ENCODE results near the gene MB.
"Not testable (repeated sequence)": the region's sequence is repeated elsewhere in the genome, so short reads cannot be mapped to it uniquely, and the experiment has no call there.

MB gene

DNA sequence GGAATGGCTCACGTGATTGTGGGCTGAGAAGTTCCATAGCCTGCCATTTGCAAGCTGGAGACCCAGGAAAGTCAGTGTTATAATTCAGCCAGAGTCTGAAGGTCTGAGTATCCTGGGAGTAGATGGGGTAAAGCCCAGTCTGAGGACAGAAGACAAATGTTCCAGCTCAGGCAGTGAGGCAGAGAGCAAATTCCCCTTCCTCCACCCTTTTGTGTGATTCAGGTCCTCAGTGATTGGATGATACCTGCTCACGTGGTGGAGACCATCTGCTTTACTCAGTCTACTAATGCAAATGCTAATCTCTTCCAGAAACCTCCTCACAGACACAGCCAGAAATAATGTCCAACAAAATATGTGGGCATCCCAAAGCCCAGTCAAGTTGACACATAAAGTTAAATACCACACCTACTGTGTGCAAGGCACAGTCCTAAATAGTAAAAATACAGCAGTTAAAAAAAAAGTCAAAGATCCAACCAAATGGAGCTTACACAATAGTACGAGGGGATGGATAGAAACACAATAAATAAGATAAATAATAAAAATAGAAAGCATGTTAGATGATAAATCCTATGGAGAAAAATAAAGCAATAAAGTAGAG, 17.9 kb upstream of the MB start:
- no peak for DNase-seq

DNA sequence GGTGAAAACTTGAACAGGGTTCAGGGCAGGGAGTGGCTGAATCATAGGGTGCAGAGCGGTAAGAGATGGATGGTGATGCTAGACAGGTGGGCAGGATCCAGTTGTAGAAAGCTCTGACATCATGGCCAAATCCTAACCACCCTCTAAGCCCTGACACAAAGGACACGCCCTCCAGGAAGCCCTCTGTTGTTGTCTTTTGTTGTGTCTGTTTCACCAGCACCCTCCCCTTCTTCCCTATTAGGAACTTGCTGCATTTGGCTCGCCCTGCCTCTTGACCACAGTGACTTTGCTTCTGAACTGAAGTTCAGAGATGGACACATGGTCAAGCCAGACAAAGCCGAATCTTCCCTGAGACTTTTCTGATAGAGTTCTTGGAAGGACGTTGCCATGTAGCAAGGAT, 16.9 kb upstream of the MB start:
- DNase-seq = no peak

DNA sequence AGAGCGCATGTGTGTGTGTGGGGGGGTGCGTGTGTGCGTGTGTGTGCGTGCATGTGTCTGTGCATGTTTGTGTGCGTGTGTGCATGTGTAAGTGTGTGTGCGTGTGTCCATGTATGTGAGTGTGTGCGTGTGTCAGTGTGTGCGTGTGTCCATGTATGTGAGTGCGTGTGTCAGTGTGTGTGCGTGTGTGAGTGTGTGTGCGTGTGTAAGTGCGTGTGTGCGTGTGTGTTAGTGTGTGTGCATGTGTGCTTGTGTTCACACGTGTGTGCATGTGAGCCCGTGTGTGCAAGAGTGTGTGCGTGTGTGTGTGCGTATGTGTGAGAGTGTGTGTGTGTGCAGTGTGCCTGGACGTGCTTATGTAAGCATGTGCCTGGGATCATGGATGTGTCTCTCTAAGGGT, 16.4 kb upstream of the MB start:
- DNase-seq = no peak

DNA sequence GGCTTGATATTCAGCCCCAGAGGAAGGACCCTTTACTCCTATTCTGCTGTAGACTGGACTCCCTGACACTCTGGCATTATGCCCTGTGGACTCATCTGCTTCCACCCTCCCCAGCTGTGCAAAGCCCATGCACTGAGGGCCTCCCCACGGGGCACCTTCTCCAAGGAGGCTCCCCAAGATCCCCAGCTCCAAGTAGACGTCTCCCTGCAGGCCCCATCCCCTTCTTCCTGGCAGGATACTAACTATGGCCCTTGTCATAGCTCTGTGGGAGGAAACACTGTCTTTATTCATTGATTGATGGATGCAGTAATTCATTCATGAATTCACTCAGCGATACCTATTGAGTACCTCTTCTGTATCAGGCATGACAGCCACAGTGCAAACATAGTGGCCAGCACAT, 15.8 kb upstream of the MB start:
- DNase-seq = no peak

DNA sequence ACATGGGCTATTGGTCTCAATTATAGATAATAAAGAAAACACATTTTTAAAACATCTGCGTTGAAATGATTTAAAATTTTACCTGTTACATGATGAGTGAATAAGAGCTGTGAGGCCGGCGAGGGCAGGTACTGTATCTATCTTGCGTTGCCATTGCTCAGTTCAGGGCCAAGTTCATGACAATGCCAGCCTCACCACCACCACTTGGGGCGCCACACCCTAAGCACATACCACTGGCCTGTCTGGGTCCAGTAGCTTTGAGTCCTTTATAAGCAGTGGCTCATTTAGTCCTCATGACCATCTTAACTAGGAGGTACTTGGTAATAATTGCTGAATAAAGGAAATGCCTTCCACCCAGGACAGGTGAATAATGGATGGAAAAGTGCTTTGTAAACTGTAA, 14.5 kb upstream of the MB start:
- peak; percentile 44 for DNase-seq

DNA sequence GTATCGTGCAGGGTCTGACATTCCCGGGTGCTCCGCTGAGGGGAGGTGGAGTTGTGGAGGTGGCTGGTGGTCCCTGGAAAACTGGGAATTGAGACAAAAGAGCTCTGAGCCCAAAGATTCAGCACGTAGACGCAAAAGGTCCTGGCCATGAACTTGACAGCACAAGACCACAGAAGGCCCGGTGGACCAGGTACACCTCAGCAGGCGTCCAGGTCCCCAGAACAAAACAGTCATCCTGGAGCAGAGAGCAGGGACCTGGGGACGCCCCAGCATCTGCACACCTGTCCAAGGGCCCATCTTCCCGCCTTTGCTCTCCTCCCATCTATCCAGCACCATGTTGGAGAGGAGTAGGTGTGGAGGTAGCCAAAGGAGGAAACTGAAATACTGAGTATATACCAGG, 13.8 kb upstream of the MB start:
- no peak for DNase-seq

DNA sequence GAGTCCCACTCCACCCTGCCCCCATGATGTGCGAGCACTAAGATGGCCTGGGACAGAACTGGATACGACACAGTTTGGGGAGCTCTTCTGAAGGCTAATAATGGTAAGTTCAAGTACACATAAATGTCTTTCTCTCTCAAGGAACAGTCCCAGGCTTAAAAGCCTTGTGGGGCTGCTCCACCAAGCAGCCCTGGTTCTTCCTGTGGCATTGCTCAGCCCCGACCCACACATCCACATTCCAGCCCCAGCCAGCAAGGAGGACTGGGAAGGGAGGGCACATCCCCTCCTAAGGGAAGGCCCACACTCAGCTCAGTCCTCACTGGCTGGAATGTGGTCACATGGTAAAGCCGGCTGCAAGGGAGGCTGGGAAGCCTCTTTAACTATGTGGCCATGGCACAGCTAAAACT, 13.3 kb upstream of the MB start:
- DNase-seq = no peak

DNA sequence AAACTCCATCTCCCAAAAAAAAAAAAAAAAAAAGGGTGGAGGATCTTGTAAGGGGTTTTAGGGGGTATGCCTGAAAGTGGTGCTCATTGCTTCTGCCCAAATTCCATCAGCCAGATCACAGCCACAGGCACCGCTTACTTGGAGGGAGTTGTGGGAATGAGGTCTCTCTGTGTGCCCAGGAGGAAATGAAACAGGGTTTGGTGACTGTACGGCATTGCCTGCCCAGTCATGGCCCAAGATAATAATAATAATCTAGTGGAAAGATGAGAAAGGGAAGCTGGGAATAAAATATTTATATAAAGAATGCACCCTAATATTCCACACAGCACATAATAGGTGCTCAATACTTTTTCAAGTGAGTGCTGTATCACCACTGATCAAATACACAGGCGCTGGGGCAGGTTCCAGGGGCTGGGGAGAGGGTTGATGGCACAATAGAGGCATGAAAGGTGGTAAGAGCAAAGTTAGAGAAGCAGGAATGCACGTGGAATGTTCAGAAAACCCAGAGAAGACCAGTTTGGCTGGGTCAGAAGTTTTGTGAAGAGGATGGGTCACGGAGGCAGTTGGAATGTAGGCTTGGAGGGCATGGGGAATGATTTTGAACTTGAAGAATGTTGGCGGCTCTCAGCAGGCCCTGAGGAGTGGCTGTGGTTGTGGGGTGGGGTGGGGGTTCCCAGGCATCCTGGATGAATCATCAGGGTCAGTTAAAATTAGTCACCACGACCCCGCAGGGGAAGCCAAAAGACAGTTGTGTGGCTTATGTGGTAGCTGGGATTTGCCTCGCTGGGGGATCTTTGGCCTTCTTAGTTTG, 12.5 kb upstream of the MB start:
- DNase-seq = peak; percentile 43

DNA sequence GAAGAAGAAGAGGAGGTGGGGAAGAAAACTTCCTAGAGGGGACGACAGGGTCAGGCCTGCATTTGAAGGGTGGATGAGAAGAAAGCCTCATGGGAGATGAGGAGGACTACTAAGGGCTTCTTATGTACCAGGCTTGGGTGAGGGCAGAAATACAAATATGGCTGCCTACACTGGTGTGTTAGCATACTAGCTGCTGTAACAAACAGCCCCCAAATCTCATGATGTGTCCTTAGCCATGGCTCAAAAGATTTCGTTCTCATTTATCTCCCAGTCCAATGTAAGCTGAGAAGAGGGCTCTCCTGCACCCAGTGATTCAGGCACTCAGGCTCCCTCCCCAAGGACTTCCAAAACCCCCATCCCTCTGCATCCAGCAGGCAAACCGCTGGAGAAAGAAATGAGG, 11.6 kb upstream of the MB start:
- DNase-seq = no peak

DNA sequence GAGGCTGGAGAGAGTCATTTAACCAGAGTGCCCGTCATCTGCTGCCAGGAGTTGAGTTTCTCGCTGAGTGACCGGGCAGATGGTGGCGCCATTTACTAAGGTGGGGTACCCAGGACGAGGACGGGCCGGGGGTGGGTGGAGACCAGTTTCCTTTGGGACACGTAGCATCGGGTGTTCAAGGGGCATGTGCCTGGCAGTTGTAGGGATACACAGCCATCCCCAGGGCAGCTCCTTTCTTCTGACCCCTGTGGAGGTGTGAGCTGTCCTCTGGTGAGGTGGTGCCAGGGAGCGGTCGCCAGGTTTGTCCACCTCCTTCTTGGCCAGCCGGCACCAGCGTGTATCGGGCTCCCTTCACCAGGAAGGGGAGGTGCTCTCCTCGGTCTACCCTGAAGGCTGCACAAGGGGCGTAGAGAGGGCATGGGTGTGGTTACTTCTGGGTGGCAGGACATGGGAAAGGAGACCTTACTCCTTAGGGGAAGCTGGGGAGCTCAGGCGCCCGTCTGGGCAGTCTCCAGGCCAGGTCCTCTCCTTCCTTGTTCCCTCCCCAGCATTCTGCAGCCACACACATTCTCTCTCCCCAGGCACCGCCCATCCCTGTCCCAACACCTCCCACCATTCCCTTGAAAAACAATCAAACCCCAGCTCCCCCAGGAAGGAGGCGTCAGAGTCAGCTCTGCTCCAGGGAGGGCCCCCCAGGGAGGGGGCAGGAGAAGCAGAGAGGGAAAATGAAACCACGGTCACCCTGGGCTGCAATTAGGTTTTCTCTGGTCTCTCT, 10.3 kb upstream of the MB start:
- peak; percentile 59 for DNase-seq

DNA sequence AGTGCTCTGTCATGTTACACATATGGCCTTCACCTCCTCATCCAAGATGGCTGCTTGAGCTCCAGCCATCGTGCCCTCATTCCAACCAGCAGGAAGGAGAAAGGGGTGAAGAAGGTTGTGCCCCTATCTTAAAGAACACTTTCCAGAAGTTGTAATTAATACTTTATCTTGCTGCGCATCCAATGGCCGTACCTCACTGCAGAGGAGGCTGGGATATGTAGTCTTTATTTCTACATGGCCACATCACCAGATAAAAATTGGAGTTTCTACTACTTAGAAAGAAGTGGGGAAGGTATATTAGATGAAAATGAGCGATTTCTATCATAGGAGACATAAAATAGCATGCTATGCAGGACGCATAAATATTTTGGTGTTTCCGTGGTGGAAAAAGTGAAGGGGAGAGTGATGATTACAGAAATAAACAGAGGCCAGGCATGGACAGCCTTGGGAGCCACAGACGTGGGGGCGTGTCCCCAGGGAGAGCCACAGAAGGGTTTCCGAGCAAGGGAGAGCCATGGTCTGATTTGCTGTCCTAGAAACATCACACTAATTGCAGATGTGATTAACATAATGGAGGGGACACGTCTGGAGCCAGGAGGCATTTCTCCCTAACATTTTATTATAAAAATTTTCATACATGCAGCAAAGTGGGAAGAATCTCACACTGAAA, 8.8 kb upstream of the MB start:
- DNase-seq = no peak

DNA sequence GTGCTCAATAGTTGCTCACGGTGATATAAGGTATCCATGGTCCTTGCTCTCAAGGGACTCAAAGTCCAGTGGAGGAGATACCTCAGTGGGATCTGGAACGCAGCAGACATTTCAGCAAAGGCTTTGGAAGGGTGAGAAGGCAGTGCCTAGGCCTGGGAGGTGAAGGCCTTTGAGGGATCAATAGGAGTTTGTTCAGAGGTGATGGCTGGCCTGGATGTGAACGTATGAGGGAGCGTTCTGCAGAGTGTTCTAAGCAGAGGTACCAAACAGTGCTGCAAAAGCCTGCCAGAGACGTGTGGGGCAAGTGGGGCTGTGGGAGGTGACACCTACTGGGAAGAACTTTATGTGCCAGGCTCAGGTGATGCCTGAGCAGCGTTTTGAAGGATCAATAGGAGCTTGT, 7.4 kb upstream of the MB start:
- no peak for DNase-seq

DNA sequence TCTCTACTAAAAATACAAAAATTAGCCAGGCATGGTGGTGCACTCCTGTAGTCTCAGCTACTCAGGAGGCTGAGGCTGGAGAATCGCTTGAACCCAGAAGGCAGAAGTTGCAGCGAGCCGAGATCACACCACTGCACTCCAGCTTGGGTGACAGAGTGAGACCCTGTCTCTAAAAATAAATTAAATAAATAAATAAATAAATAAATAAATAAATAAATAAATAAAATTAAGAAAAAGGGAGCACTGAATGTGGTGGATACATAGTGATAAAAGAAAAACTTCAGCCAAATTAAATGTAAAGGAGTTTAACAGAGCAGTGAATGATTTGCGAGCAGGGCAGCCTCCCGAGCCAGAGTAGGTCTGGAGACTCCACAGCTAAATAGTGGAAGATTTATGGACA, 6.8 kb upstream of the MB start:
- DNase-seq = not testable (repeated sequence)

DNA sequence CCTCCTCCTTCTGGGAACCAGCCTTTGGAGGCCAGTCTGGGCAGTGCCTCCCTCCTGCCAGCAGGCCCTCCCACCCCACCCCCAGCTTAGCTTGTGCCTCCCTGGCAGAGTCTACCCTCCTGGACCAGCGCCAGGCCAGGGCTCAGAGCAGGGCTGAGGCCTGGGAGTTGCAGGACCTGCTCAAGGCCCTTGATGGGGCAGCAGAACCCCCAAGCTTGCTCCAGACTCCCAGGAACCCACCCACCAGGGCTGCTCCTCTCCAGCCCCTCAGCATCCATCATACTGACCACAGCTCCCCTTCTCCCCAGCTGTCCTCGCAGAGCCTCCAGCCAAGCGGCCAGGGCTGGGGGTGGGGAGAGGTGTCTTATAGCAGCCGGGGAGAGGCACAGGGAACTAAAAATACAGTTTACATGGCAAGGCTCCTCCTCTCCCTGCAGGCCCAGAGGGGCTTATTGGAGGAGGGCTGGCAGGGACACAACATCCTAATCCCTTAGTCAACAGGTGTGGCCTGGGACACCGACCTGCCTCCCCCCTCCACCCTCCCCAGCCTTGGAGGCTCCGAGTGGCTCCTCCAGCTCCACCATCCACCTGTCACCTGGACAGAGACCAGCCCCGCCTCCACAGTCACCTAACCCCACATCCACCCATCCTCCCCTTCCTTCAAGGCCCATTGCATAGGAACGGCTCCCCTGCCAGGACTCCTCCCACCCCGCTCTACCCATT, 5.2 kb upstream of the MB start:
- no peak for DNase-seq

DNA sequence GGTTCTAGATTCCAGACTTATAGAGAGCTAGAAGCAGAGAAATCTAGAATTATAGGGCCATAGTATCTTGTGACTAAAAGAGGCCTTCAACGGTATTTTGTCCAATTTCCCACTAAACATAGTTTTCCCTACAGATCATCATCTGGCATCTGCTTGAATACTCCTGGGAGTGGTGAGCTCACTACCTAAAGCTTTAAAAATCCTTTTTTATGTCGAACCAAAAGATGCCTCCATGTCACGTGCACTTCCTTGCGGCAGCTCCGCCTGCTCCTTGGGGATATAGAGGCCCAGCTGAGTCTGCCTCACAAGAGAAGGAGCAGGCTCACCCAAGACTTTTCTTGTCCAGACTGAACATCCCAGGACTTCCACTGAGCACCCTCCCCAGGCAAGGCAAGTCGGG, 4.3 kb upstream of the MB start:
- no peak for DNase-seq

DNA sequence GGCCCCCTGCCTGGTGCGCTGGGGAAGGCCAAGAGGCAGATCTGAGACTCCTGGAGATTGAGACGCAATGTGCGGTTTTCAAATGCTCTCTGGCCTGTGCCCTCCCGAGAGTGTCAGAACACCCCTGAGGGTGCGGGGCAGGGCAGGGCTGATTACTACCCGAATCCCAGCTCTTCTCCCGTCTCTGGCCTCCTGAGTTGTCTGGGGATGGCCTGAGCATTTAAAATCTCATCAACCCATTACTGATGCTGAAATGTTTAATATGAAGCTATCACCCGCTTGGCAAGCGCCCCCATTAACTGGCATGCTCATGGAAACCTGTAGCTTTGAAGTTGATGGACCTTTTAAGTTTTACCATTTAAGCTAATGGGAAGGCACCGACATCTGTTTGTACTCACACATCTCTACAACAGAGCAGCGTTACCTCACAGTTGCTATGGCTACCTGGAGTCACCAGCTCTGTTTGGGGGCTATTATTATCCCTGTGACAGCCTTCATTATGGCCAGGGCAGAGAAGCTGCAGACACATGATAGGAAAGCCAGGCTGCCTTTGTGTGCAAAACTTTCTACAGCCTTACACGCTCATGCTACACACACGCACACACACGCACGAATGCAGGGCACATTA, 3.6 kb upstream of the MB start:
- DNase-seq = no peak

DNA sequence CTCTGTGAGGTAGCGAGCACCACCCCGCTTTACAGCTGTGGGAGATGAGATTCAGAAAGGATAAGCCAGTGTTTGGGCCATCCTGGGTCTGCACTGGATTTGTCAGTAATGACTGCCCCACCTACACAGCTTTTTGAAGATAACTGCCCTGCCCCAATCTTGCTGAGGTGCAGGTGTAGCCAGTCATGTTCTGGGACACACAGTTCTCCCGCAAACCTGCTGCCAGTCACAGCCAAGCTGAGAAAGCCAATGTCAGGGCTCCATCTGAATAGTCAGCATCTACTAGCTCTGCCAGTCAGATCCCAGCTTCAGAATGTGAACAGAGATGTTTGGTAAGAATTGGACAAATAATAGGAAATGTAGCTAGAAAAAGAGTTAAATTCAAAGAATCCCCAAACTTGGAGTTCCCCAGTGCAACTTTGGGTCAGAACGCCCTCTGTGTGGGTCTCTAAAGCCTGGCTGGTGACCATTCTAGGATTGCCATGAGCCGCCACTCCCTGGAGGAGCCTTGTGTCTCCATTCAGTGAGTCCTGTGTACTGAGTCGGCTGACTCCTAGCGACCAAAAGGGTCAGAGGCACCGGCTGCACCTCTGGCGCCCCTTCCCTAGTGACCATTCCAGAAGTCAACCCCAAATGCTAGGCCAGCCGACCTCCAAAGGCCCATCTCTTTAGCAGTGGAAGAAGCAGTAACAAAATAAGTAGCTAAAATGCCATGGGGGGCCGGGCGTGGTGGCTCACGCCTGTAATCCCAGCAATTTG, 2.4 kb upstream of the MB start:
- DNase-seq = no peak

DNA sequence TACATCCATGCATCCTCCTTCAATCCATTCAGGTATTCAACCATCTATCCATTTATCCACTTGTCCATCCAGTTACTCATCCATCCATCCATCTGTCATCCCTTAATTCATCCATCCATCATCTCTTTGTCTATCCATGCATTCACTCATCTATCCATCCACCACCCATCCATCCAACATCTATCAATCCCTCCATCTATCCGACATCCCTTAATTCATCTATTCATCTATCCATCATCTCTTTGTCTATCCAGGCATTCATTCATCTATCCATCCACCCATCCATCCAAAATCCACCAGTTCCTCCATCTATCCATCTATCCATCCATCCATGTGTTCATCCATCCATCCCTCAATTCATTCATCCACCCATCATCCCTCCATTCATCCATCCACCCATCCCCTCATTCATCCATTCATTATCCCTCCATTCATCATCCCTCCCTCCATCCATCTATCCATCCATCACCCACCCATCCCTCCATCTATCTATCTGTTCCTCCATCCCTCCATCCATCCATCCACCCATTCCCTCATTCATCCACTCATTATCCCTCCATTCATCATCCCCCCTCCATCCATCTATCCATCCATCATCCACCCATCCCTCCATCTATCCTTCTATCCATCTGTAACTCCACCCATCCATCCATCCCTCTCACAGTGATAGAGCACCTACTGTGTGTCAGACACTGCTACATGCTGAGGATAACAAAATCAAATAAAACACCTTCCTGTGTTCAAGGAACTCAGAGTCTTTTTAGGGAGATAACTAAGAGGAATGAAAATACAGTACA, 1.5 kb upstream of the MB start:
- DNase-seq = no peak

DNA sequence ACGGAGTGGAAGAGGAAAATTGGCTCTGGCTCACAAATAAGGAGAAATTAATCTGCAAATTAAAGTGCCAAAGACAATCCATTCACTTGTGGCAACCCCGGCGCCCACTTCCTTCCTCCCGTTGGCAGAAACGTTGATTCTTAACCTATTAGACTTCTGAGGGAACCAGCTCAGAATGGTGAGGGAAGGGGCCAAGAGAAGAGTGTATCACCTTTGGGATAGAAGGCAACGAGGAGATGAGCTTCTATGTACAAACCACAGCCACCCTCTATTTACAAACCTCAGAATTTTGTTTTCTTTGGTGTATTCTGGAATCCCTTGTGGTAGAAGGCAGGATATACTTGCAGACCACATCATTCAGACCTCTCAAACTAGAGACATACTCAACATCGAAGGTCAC, 1.1 kb downstream of the MB start:
- no peak for DNase-seq

DNA sequence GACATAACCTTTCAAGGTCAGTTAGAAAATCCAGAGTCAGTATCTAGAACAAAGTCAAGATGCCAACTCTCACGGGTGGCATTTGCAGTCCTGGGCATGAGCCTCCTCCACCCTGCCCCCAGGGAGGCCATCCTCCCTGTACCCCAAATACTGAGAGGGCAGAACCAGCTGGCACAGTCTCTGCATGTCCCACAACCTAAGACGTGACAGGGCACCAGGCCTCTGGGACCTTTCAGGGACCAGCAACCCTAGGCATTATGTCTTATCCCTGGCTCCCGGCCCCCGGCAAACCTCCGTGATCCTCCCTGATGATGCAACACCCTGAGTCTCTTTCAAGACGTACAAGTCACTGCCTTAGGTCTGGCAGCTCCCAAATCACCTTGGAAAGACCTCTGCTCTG, 2.0 kb downstream of the MB start:
- no peak for DNase-seq

DNA sequence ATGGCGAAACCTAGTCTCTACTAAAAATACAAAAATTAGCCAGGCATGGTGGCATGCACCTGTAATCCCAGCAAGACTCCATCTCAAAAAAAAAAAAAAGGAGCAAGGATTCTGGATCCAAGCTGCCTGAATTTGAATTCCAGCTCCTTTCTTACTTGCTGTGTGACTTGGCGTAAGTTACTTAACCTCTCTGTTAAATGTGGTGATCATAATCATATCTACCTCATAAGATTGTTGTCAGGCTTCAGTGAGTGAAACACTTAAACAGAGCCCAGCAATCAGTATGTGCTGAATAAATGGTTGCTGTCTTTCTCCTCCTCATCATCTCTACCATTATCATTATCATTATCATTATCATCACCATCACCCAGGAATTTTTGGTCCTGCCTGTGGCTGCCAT, 2.7 kb downstream of the MB start:
- DNase-seq = no peak

All from CD4-positive, alpha-beta T cell treated with Interleukin-12 subunit alpha and Interleukin-12 subunit beta, for 1 hour (primary cell).